SK-N-SH treated with all-trans-retinoic acid at 6 μM for 48 hours (cell line): Measurements from ENCODE around the gene SENP1.

Source experiments
- ATAC-seq: fragments of 200-7000 bp; cut with Tn5 transposase; 3 replicates; pipeline ENCODE4 v1.9.1; 2020; ENCODE audit warnings: mild to moderate bottlenecking, moderate library complexity
- BACH2 ChIP-seq: fragments of 250-450 bp; sonication (Bioruptor Pico); IDR thresholded peaks from 2 replicates; pipeline ENCODE4 v1.9.0; 2021; ENCODE audit warnings: mild to moderate bottlenecking, borderline replicate concordance
- CREB5 ChIP-seq: fragments of 250-450 bp; sonication (Bioruptor Pico); IDR thresholded peaks from 2 replicates; pipeline ENCODE4 v1.5.1; 2020; ENCODE audit warnings: low read depth, mild to moderate bottlenecking, moderate library complexity
- GLIS3 ChIP-seq: fragments of 250-450 bp; sonication (Bioruptor Pico); IDR thresholded peaks from 2 replicates; pipeline ENCODE4 v1.5.0; 2020; ENCODE audit warnings: mild to moderate bottlenecking, moderate library complexity
- ISL1 ChIP-seq: fragments of 250-450 bp; sonication (Bioruptor Pico); IDR thresholded peaks from 2 replicates; pipeline ENCODE4 v2.1.2; 2022; ENCODE audit warnings: mild to moderate bottlenecking, moderate library complexity
- OSR1 ChIP-seq: fragments of 250-450 bp; sonication (Bioruptor Pico); IDR thresholded peaks from 2 replicates; pipeline ENCODE4 v1.8.0; 2022; ENCODE audit warnings: moderate library complexity, mild to moderate bottlenecking, inconsistent platforms
- PPARA ChIP-seq: fragments of 250-450 bp; sonication (Bioruptor Pico); IDR thresholded peaks from 2 replicates; pipeline ENCODE4 v1.5.0; 2020; ENCODE audit warnings: mild to moderate bottlenecking, borderline replicate concordance
- RARB ChIP-seq: fragments of 250-450 bp; sonication (Bioruptor Pico); IDR thresholded peaks from 2 replicates; pipeline ENCODE4 v1.8.0; 2021; ENCODE audit warnings: mild to moderate bottlenecking, moderate library complexity
- SNAI2 ChIP-seq: fragments of 250-450 bp; sonication (Bioruptor Pico); IDR thresholded peaks from 2 replicates; pipeline ENCODE4 v1.5.0; 2020; ENCODE audit warnings: mild to moderate bottlenecking, moderate library complexity
- TCF4 ChIP-seq: fragments of 250-450 bp; sonication (Bioruptor Pico); IDR thresholded peaks from 2 replicates; pipeline ENCODE4 v1.8.0; 2021; ENCODE audit warnings: mild to moderate bottlenecking, moderate library complexity, borderline replicate concordance
- ZFP3 ChIP-seq: fragments of 250-450 bp; sonication (Bioruptor Pico); IDR thresholded peaks from 2 replicates; pipeline ENCODE4 v1.5.0; 2020; ENCODE audit warnings: mild to moderate bottlenecking, moderate library complexity
- ZFP30 ChIP-seq: fragments of 450-650 bp; formaldehyde crosslinking; IDR thresholded peaks from 2 replicates; pipeline ENCODE4 v1.5.0; 2022; ENCODE audit warnings: mild to moderate bottlenecking, moderate library complexity
- ZNF565 ChIP-seq: fragments of 450-650 bp; formaldehyde crosslinking; conservative IDR thresholded peaks from 2 replicates; pipeline ENCODE4 v1.5.0; 2020; ENCODE audit warnings: low read depth, mild to moderate bottlenecking, moderate library complexity
- ZNF70 ChIP-seq: fragments of 450-650 bp; formaldehyde crosslinking; IDR thresholded peaks from 2 replicates; pipeline ENCODE4 v1.5.0; 2020; ENCODE audit warnings: mild to moderate bottlenecking, moderate library complexity
- ZNF8 ChIP-seq: fragments of 450-650 bp; formaldehyde crosslinking; IDR thresholded peaks from 2 replicates; pipeline ENCODE4 v1.5.0; 2020; ENCODE audit warnings: mild to moderate bottlenecking, moderate library complexity
- TF ChIP-seq, protein P1 (sequence below): fragments of 250-450 bp; sonication (Bioruptor Pico); IDR thresholded peaks from 2 replicates; pipeline ENCODE4 v1.5.1; 2021; ENCODE audit warnings: mild to moderate bottlenecking, moderate library complexity
- TF ChIP-seq, protein P2 (sequence below): fragments of 250-450 bp; sonication (Bioruptor Pico); IDR thresholded peaks from 2 replicates; pipeline ENCODE4 v1.5.0; 2020; ENCODE audit warnings: mild to moderate bottlenecking, moderate library complexity
- TF ChIP-seq, protein P3 (sequence below): fragments of 250-450 bp; sonication (Bioruptor Pico); IDR thresholded peaks from 2 replicates; pipeline ENCODE4 v1.8.0; 2020; ENCODE audit warnings: mild to moderate bottlenecking, moderate library complexity, borderline replicate concordance
- TF ChIP-seq, protein P4 (sequence below): fragments of 250-450 bp; sonication (Bioruptor Pico); IDR thresholded peaks from 2 replicates; pipeline ENCODE4 v1.8.0; 2021; ENCODE audit warnings: low read depth, mild to moderate bottlenecking, moderate library complexity, borderline replicate concordance

Gene SENP1

DNA sequence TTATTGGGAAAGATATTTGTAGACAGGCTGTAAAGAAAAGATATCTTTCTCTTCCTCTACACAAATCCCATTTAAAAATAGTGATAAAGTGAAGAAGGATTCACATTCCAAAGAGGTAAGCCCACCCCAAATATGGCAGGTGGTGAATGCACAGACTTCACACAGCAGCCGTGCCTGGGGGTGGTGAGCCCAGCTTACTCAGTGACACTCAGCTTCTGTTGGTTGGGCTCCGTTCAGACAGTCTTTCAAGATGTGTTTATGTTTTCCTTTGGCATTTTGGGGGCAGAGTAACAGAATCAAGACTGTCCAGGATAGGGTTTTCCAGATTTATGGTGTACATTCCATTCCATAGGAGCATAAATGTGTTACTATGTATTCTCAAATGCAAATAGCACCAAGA, 97.5 kb downstream of the SENP1 start:
- ATAC-seq = no peak
- no peak for TF ChIP-seq ZNF70 (CRISPR knock-in tag)
- no peak for TF ChIP-seq ZFP3 (CRISPR knock-in tag)
- TF ChIP-seq, protein P1, sequence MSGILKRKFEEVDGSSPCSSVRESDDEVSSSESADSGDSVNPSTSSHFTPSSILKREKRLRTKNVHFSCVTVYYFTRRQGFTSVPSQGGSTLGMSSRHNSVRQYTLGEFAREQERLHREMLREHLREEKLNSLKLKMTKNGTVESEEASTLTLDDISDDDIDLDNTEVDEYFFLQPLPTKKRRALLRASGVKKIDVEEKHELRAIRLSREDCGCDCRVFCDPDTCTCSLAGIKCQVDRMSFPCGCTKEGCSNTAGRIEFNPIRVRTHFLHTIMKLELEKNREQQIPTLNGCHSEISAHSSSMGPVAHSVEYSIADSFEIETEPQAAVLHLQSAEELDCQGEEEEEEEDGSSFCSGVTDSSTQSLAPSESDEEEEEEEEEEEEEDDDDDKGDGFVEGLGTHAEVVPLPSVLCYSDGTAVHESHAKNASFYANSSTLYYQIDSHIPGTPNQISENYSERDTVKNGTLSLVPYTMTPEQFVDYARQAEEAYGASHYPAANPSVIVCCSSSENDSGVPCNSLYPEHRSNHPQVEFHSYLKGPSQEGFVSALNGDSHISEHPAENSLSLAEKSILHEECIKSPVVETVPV = no peak
- TF ChIP-seq ZFP30 (CRISPR knock-in tag) = no peak
- TF ChIP-seq ISL1 (CRISPR knock-in tag) = no peak
- TF ChIP-seq ZNF565 (CRISPR knock-in tag) = no peak
- TF ChIP-seq TCF4 (CRISPR knock-in tag) = no peak
- TF ChIP-seq CREB5 = no peak
- TF ChIP-seq PPARA (CRISPR knock-in tag) = no peak
- TF ChIP-seq, protein P2, sequence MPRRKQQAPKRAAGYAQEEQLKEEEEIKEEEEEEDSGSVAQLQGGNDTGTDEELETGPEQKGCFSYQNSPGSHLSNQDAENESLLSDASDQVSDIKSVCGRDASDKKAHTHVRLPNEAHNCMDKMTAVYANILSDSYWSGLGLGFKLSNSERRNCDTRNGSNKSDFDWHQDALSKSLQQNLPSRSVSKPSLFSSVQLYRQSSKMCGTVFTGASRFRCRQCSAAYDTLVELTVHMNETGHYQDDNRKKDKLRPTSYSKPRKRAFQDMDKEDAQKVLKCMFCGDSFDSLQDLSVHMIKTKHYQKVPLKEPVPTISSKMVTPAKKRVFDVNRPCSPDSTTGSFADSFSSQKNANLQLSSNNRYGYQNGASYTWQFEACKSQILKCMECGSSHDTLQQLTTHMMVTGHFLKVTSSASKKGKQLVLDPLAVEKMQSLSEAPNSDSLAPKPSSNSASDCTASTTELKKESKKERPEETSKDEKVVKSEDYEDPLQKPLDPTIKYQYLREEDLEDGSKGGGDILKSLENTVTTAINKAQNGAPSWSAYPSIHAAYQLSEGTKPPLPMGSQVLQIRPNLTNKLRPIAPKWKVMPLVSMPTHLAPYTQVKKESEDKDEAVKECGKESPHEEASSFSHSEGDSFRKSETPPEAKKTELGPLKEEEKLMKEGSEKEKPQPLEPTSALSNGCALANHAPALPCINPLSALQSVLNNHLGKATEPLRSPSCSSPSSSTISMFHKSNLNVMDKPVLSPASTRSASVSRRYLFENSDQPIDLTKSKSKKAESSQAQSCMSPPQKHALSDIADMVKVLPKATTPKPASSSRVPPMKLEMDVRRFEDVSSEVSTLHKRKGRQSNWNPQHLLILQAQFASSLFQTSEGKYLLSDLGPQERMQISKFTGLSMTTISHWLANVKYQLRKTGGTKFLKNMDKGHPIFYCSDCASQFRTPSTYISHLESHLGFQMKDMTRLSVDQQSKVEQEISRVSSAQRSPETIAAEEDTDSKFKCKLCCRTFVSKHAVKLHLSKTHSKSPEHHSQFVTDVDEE (CRISPR knock-in tag) = no peak
- TF ChIP-seq OSR1 (CRISPR knock-in tag) = no peak
- no peak for TF ChIP-seq SNAI2 (CRISPR knock-in tag)
- TF ChIP-seq ZNF8 (CRISPR knock-in tag) = no peak
- TF ChIP-seq, protein P3, sequence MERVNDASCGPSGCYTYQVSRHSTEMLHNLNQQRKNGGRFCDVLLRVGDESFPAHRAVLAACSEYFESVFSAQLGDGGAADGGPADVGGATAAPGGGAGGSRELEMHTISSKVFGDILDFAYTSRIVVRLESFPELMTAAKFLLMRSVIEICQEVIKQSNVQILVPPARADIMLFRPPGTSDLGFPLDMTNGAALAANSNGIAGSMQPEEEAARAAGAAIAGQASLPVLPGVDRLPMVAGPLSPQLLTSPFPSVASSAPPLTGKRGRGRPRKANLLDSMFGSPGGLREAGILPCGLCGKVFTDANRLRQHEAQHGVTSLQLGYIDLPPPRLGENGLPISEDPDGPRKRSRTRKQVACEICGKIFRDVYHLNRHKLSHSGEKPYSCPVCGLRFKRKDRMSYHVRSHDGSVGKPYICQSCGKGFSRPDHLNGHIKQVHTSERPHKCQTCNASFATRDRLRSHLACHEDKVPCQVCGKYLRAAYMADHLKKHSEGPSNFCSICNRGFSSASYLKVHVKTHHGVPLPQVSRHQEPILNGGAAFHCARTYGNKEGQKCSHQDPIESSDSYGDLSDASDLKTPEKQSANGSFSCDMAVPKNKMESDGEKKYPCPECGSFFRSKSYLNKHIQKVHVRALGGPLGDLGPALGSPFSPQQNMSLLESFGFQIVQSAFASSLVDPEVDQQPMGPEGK = no peak
- TF ChIP-seq BACH2 = no peak
- no peak for TF ChIP-seq GLIS3
- no peak for TF ChIP-seq RARB (CRISPR knock-in tag)

DNA sequence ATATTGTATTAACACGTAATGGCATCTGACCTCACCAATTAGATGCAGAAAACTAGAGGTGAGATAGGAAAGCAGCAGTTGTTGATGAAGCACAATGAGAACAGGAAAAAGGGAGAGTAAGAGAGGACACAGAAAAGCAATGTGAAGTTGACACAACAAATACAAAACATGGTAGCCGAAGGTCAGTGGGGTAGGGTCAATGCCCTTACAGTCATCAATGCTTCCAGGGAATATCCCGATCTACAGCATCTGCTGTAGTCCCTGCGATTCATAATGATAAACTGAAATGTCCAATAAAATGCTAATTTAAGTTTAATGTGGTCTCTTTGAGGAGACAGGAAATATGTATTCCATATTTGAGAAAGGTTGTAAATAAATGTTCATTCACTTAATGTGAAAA, 98.7 kb downstream of the SENP1 start:
- ATAC-seq = no peak
- no peak for TF ChIP-seq BACH2
- TF ChIP-seq, protein P1 = no peak

DNA sequence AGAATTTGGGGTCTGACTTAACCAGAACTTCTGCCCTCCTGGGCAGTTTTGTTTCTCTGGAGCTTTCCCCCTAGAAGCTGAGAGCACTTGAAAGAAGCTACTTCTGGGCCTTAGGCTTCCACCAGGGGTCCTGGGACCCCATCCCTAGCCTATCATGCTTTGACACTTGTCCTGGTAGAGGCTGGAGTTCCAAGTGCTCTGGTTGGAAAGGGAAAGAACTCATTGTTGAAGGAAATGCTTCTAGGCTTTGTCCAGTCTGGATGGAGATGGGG, 100.2 kb downstream of the SENP1 start:
- TF ChIP-seq ZFP30 (CRISPR knock-in tag) (no peak), ZNF70 (CRISPR knock-in tag) (no peak), ZNF8 (CRISPR knock-in tag) (no peak)
- TF ChIP-seq, protein P1 = no peak
- TF ChIP-seq, protein P4, sequence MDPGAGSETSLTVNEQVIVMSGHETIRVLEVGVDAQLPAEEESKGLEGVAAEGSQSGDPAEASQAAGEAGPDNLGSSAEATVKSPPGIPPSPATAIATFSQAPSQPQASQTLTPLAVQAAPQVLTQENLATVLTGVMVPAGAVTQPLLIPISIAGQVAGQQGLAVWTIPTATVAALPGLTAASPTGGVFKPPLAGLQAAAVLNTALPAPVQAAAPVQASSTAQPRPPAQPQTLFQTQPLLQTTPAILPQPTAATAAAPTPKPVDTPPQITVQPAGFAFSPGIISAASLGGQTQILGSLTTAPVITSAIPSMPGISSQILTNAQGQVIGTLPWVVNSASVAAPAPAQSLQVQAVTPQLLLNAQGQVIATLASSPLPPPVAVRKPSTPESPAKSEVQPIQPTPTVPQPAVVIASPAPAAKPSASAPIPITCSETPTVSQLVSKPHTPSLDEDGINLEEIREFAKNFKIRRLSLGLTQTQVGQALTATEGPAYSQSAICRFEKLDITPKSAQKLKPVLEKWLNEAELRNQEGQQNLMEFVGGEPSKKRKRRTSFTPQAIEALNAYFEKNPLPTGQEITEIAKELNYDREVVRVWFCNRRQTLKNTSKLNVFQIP (CRISPR knock-in tag) = no peak
- ATAC-seq = no peak
